ENCODE measurements around the gene PA2G4. TPM values are rescaled to one million over a fixed set of nuclear protein-coding genes. Genes with fewer than 3 reads are reported as not detected.

PA2G4 gene
- total and polyA plus RNA-seq, 10 of the 15 experiments (the other 5 are each of a cell fraction or from before 2014, with no cell fraction given) = 148 to 514 (median 406) TPM

DNA sequence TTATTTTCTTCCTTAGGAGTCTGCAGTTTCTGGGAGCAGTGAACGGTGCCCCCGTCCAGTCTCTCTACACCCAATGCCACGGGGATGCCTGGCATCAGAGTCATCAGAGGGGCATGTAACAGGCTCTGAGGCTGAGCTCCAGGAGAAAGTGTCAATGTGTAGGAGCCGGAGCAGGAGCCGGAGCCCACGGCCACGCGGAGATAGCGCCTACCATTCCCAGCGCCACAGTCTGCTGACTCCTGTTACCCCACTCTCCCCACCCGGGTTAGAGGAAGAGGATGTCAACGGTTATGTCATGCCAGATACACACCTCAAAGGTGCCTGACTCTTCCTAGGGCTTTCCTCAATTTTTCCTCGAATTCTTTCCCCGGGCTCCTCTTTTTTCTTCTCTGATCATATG, 3.3 kb upstream of the PA2G4 start:
- Histone ChIP-seq H3K9me3 (replicated peaks; ENCODE audit: control insufficient read depth, insufficient read depth, low read length) (no peaks in the 10 kb centered on the region), H3K79me2 (ENCODE audit: control insufficient read depth, insufficient read depth, low read length) (peaks cover 20% of the 10 kb centered on the region), H3K4me2 (ENCODE audit: control insufficient read depth, insufficient read depth) (no peak overlapping the region), H2AFZ (ENCODE audit: control insufficient read depth, low read depth, low read length) (no peak overlapping the region), H3K27ac (ENCODE audit: control insufficient read depth, insufficient read depth) (no peak overlapping the region), H3K27me3 (replicated peaks in 1 of 2; ENCODE audit: control insufficient read depth in 2 of 2, insufficient read depth in 2 of 2, low read length in 1 of 2) (peaks cover 0 to 3% of the 10 kb centered on the region in 2 experiments; a peak in 2 of 4 replicates), H3K4me1 (ENCODE audit: control insufficient read depth, insufficient read depth, low read length) (peaks cover under 1% of the 10 kb centered on the region; the same call in 1 of the 2 replicates), H3K9ac (ENCODE audit: control insufficient read depth, insufficient read depth, low read length) (no peak overlapping the region), H3K4me3 (no peak overlapping the region), H3K36me3 (ENCODE audit: control insufficient read depth in 2 of 2, insufficient read depth in 2 of 2, low read length in 1 of 2) (no peaks in the 10 kb centered on the region), H4K20me1 (ENCODE audit: control insufficient read depth, insufficient read depth) (no peaks in the 10 kb centered on the region)
- in situ Hi-C loops (cut with MboI) = loop anchor here (5.0 kb wide), 1 partner anchor 54 kb away; no protein-coding TSS in a partner anchor
- RAD21 ChIA-PET (ENCODE audit: unreplicated experiment) = interaction anchor here (0.7 kb wide), 1 partner anchor 303 kb away, joined by 3 read pairs; no protein-coding TSS in a partner anchor
- no peak for DNase-seq (ENCODE audit: low read depth, low spot score)
- BruUV-seq (replicated peaks) = no TSS peak
- CTCF ChIA-PET = interaction anchor here (0.6 to 1.0 kb wide), 2 partner anchors 258 to 445 kb away, joined by 3 read pairs; no protein-coding TSS in a partner anchor
- intact Hi-C loops (cut with micrococcal nuclease; ENCODE audit: unreplicated experiment) = loop anchor here (5.0 kb wide), 1 partner anchor 274 kb away; the partner anchor contains the start of gene DNAJC14
- no peak for FAIRE-seq
- no peak for ATAC-seq
- POLR2A ChIA-PET = interaction anchor here (0.6 kb wide), 2 partner anchors 16 to 274 kb away, joined by 3 read pairs; partner anchors contain the start of gene RPL41
- SMC1A ChIA-PET (ENCODE audit: uncharacterized antibody, unreplicated experiment) = no interaction called here
- 78% methylated on average over 14 of the region's 14 CpGs for WGBS (ENCODE audit: insufficient coverage, insufficient replicate concordance, low lambda C conversion rate, missing lambda C conversion rate)
- TF ChIP-seq SUZ12 (IDR thresholded peaks at IDR 0.05; ENCODE audit: unreplicated experiment) (no peak), NFXL1 (IDR thresholded peaks at IDR 0.05; ENCODE audit: borderline replicate concordance) (no peak), BCL11A (IDR thresholded peaks at IDR 0.05; ENCODE audit: low read depth, low read length) (no peak), KAT2A (conservative IDR thresholded peaks at IDR 0.05; ENCODE audit: control insufficient read depth, low read depth, low read length) (no peak), ZBTB11 (CRISPR knock-in tag; IDR thresholded peaks at IDR 0.05) (no peak), IKZF1 (conservative IDR thresholded peaks at IDR 0.05) (no peak), YBX1 (IDR thresholded peaks at IDR 0.05) (no peak), JUNB (IDR thresholded peaks at IDR 0.05) (no peak), KLF5 (IDR thresholded peaks at IDR 0.05; ENCODE audit: partially characterized antibody) (no peak), TCF7 (IDR thresholded peaks at IDR 0.05; ENCODE audit: borderline replicate concordance) (no peak), NR2C2 (IDR thresholded peaks at IDR 0.05; ENCODE audit: borderline replicate concordance, control insufficient read depth, insufficient read length, low read depth) (no peak), GABPA (IDR thresholded peaks at IDR 0.05; ENCODE audit: low read depth) (no peak), RCOR1 (conservative IDR thresholded peaks at IDR 0.05; ENCODE audit: low read depth, low read length) (no peak), LARP7 (IDR thresholded peaks at IDR 0.05) (no peak)
- TF ChIP-seq, protein P1, sequence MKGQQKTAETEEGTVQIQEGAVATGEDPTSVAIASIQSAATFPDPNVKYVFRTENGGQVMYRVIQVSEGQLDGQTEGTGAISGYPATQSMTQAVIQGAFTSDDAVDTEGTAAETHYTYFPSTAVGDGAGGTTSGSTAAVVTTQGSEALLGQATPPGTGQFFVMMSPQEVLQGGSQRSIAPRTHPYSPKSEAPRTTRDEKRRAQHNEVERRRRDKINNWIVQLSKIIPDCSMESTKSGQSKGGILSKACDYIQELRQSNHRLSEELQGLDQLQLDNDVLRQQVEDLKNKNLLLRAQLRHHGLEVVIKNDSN (IDR thresholded peaks at IDR 0.05; ENCODE audit: borderline replicate concordance, extremely low read length, insufficient read depth, low read depth, low read length) = no peak
- TF ChIP-seq, protein P2, sequence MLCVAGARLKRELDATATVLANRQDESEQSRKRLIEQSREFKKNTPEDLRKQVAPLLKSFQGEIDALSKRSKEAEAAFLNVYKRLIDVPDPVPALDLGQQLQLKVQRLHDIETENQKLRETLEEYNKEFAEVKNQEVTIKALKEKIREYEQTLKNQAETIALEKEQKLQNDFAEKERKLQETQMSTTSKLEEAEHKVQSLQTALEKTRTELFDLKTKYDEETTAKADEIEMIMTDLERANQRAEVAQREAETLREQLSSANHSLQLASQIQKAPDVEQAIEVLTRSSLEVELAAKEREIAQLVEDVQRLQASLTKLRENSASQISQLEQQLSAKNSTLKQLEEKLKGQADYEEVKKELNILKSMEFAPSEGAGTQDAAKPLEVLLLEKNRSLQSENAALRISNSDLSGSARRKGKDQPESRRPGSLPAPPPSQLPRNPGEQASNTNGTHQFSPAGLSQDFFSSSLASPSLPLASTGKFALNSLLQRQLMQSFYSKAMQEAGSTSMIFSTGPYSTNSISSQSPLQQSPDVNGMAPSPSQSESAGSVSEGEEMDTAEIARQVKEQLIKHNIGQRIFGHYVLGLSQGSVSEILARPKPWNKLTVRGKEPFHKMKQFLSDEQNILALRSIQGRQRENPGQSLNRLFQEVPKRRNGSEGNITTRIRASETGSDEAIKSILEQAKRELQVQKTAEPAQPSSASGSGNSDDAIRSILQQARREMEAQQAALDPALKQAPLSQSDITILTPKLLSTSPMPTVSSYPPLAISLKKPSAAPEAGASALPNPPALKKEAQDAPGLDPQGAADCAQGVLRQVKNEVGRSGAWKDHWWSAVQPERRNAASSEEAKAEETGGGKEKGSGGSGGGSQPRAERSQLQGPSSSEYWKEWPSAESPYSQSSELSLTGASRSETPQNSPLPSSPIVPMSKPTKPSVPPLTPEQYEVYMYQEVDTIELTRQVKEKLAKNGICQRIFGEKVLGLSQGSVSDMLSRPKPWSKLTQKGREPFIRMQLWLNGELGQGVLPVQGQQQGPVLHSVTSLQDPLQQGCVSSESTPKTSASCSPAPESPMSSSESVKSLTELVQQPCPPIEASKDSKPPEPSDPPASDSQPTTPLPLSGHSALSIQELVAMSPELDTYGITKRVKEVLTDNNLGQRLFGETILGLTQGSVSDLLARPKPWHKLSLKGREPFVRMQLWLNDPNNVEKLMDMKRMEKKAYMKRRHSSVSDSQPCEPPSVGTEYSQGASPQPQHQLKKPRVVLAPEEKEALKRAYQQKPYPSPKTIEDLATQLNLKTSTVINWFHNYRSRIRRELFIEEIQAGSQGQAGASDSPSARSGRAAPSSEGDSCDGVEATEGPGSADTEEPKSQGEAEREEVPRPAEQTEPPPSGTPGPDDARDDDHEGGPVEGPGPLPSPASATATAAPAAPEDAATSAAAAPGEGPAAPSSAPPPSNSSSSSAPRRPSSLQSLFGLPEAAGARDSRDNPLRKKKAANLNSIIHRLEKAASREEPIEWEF (IDR thresholded peaks at IDR 0.05; ENCODE audit: insufficient replicate concordance, low read depth, low read length) = no peak
